ENCODE measurements around the gene WBP11. TPM values are rescaled to one million over a fixed set of nuclear protein-coding genes. Genes with fewer than 3 reads are reported as not detected.

Gene WBP11
- total RNA-seq, 2 donors from 2014 or later: 19.9 to 21.9 TPM

DNA sequence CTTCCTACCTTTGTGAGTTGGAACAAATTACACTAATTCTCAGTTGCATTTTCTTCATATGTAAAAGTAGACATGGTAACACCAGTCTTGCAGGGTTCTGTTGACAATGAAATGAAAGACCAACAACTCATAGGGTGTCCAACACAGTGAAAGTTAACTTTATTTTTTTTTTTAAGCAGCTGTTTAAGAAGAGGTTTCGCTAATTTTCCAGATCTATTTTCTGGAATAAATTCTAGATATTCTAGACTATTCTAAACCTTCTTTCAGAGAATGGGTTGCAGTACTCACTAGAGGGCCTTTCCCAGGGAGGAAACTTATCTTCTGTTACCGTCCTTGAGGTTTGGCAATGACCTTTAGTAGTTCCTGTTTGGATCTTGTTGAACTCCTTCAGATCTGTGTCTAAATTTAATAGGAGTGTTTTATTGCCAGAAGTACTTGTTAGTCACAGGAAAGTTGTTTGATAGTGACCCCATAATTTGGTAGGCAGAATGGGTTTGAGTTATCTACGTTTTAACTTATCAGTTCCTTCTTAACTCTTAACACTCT lies 42.8 kb upstream of the WBP11 start:
- Histone ChIP-seq H3K27ac (peak overlapping the region; percentile 43 to 51), H3K36me3 (no peaks in the 10 kb centered on the region), H3K9me3 (no peaks in the 10 kb centered on the region), H3K4me3 (no peak overlapping the region), H3K4me1 (peaks cover 0 to 59% of the 10 kb centered on the region in 2 donors), H3K27me3 (no peaks in the 10 kb centered on the region)
- DNase-seq (ENCODE audit: low spot score): no peak
- TF ChIP-seq CTCF (IDR thresholded peaks at IDR 0.05): no peak

- peak; percentile 70 for DNase-seq (ENCODE audit: low spot score)
- H3K9me3 ChIP-seq: no peaks in the 10 kb centered on the region
- peak overlapping the region; percentile 43 to 51 for H3K27ac ChIP-seq
These were observed 42.1 kb upstream of the WBP11 start for GRCh38 chr12:14845350-14845750.

DNA sequence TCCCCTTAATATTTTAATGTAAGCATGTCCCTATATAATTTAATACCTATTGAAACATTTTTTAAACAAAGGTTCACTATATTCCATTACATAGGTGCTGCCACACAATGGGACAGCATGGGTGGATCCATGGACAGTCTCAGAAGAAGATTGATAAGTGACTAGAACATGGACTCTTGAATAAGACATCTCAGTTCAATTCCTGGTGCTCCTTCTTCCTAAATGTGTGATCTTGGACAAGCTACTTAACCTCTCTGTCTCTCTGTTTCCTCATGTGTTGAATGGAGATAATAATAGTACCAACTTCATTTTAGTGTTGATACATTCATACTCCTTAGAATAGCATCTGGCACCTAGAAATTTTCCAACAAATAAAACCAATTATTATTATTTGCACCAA lies 41.1 kb upstream of the WBP11 start:
- Histone ChIP-seq H3K36me3 (no peaks in the 10 kb centered on the region), H3K4me1 (peaks cover 0 to 69% of the 10 kb centered on the region in 2 donors), H3K27ac (no peak overlapping the region), H3K4me3 (no peak overlapping the region), H3K9me3 (peaks cover 0 to under 1% of the 10 kb centered on the region in 2 donors), H3K27me3 (no peaks in the 10 kb centered on the region)
- TF ChIP-seq CTCF (IDR thresholded peaks at IDR 0.05): no peak
- no peak for DNase-seq (ENCODE audit: low spot score)

More at GRCh38 chr12:14845350-14845750, 42.1 kb upstream of the WBP11 start:
- peak in 1 of 2 donors; percentile 83 for TF ChIP-seq CTCF (IDR thresholded peaks at IDR 0.05)
- Histone ChIP-seq H3K4me1 (peaks cover 0 to 67% of the 10 kb centered on the region in 2 donors), H3K27me3 (no peaks in the 10 kb centered on the region), H3K4me3 (no peak overlapping the region), H3K36me3 (no peaks in the 10 kb centered on the region)

DNA sequence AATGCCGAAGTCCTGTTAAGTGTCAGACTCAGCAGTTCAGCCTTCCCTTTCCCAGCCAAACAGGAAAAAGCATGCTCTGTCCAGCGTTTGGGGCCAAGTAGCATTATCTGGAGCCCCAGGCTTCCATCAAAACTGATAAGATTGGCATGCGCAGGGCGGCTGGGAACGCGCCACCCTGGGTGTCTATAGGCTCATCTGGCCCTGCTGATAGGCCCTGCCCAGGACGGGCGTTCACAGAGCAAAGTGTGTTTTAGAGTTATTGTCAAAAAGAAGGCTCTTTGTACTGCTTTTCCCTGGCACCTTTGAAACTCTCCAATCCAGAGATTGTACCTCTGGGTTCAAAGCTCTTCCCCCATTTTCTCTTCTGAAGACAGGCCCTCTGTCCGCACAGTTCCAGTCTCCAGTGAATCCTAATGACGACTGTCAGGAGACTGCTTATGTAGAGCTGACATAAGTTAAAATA lies 40.2 kb upstream of the WBP11 start, which contains the start of gene ART4:
TSS of gene ART4 (minus strand) at position 102 of the 463 bp plus-strand sequence. CDS start 413 bp downstream, outside the sequence.
- Histone ChIP-seq H3K4me1 (peaks cover 0 to 69% of the 10 kb centered on the region in 2 donors), H3K4me3 (peak within 1 kb of the TSS; percentile 24 to 38), H3K9me3 (peaks cover 0 to 4% of the 10 kb centered on the region in 2 donors), H3K36me3 (no peaks in the 10 kb centered on the region), H3K27me3 (no peaks in the 10 kb centered on the region), H3K27ac (peak within 1 kb of the TSS; percentile 76 to 78)
- DNase-seq (ENCODE audit: low spot score): peak; percentile 77
- no peak for TF ChIP-seq CTCF (IDR thresholded peaks at IDR 0.05)

DNA sequence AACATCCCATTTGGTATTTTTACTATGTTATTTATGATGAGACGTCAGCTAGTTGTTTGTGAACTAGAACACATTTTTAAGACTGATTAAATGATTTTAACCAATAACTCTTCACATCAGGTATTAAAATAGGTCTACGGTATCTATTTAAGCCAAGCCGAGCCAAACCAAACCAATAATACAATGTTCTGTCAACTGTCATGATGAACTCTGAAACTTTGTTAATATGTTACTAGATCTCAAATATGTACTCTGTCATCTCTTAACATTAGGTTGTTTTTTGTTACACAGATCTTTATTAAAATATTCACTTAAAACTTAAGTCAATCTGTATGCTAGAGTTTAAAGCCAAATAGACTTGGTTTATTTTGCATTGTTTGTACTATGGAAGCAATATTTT lies 39.0 kb upstream of the WBP11 start:
- H3K9me3 ChIP-seq: peaks cover 0 to 4% of the 10 kb centered on the region in 2 donors
- H3K27ac ChIP-seq: peak overlapping the region; percentile 76 to 78
- peaks cover 0 to 63% of the 10 kb centered on the region in 2 donors for H3K4me1 ChIP-seq
- TF ChIP-seq CTCF (IDR thresholded peaks at IDR 0.05): no peak
- H3K36me3 ChIP-seq: no peaks in the 10 kb centered on the region
- H3K4me3 ChIP-seq: peak overlapping the region; percentile 24 to 38
- H3K27me3 ChIP-seq: no peaks in the 10 kb centered on the region
- no peak for DNase-seq (ENCODE audit: low spot score)
